ENCODE results near the gene KRTAP5-2.
"Not testable (repeated sequence)": the region's sequence is repeated elsewhere in the genome, so short reads cannot be mapped to it uniquely, and the experiment has no call there.

The KRTAP5-2 gene

GRCh38 chr11:1576825-1577224 is 21.3 kb downstream of the KRTAP5-2 start:
- Histone ChIP-seq H3K4me3 (ENCODE audit: low read depth, low read length, poor library complexity, severe bottlenecking) (no peak overlapping the region), H3F3A (ENCODE audit: insufficient read depth, low read length) (no peaks in the 10 kb centered on the region), H3K36me3 (ENCODE audit: insufficient read depth, low read length) (no peaks in the 10 kb centered on the region), H3K4me1 (ENCODE audit: insufficient read depth, low read length, severe bottlenecking) (peaks cover 8% of the 10 kb centered on the region), H3K9me2 (ENCODE audit: low read depth, low read length) (no peaks in the 10 kb centered on the region), H3K9me3 (ENCODE audit: low read length) (no peaks in the 10 kb centered on the region), H3K79me2 (ENCODE audit: insufficient read depth, low read length) (no peaks in the 10 kb centered on the region), H2AFZ (ENCODE audit: low read length) (no peak overlapping the region), H3K27me3 (ENCODE audit: insufficient read depth, low read length) (no peaks in the 10 kb centered on the region; the same call in 1 of the 2 replicates), H3K4me2 (ENCODE audit: low read length) (no peak overlapping the region), H4K20me1 (ENCODE audit: insufficient read depth, low read length) (no peaks in the 10 kb centered on the region), H3K27ac (ENCODE audit: low read depth, low read length, poor library complexity, severe bottlenecking) (no peak overlapping the region), H3K9ac (ENCODE audit: low read length) (no peak overlapping the region)
- no peak for TF ChIP-seq EZH2 (IDR thresholded peaks at IDR 0.05; ENCODE audit: borderline replicate concordance, low read length)
- TF ChIP-seq, protein P1, sequence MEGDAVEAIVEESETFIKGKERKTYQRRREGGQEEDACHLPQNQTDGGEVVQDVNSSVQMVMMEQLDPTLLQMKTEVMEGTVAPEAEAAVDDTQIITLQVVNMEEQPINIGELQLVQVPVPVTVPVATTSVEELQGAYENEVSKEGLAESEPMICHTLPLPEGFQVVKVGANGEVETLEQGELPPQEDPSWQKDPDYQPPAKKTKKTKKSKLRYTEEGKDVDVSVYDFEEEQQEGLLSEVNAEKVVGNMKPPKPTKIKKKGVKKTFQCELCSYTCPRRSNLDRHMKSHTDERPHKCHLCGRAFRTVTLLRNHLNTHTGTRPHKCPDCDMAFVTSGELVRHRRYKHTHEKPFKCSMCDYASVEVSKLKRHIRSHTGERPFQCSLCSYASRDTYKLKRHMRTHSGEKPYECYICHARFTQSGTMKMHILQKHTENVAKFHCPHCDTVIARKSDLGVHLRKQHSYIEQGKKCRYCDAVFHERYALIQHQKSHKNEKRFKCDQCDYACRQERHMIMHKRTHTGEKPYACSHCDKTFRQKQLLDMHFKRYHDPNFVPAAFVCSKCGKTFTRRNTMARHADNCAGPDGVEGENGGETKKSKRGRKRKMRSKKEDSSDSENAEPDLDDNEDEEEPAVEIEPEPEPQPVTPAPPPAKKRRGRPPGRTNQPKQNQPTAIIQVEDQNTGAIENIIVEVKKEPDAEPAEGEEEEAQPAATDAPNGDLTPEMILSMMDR (IDR thresholded peaks at IDR 0.05; ENCODE audit: low read length) = no peak

GRCh38 chr11:1575756-1576155 is 22.3 kb downstream of the KRTAP5-2 start:
- not testable (repeated sequence) for H3K9me3 ChIP-seq (ENCODE audit: low read length); H3K27ac ChIP-seq (ENCODE audit: low read depth, low read length, poor library complexity, severe bottlenecking); H3K4me2 ChIP-seq (ENCODE audit: low read length); H4K20me1 ChIP-seq (ENCODE audit: insufficient read depth, low read length); H3K4me1 ChIP-seq (ENCODE audit: insufficient read depth, low read length, severe bottlenecking); H3K4me3 ChIP-seq (ENCODE audit: low read depth, low read length, poor library complexity, severe bottlenecking); H3K9ac ChIP-seq (ENCODE audit: low read length); H3K79me2 ChIP-seq (ENCODE audit: insufficient read depth, low read length); H3K9me2 ChIP-seq (ENCODE audit: low read depth, low read length); H3F3A ChIP-seq (ENCODE audit: insufficient read depth, low read length); H3K27me3 ChIP-seq (ENCODE audit: insufficient read depth, low read length); H3K36me3 ChIP-seq (ENCODE audit: insufficient read depth, low read length); H2AFZ ChIP-seq (ENCODE audit: low read length)

- no peak for TF ChIP-seq EZH2 (IDR thresholded peaks at IDR 0.05; ENCODE audit: borderline replicate concordance, low read length)
- TF ChIP-seq, protein P1 (IDR thresholded peaks at IDR 0.05; ENCODE audit: low read length) = no peak
- Histone ChIP-seq H3K9ac (ENCODE audit: low read length) (no peak overlapping the region), H3K27ac (ENCODE audit: low read depth, low read length, poor library complexity, severe bottlenecking) (no peak overlapping the region), H3K79me2 (ENCODE audit: insufficient read depth, low read length) (no peaks in the 10 kb centered on the region), H3F3A (ENCODE audit: insufficient read depth, low read length) (no peaks in the 10 kb centered on the region), H3K27me3 (ENCODE audit: insufficient read depth, low read length) (no peaks in the 10 kb centered on the region; the same call in 1 of the 2 replicates), H2AFZ (ENCODE audit: low read length) (no peak overlapping the region), H3K4me3 (ENCODE audit: low read depth, low read length, poor library complexity, severe bottlenecking) (no peak overlapping the region), H4K20me1 (ENCODE audit: insufficient read depth, low read length) (no peaks in the 10 kb centered on the region), H3K9me2 (ENCODE audit: low read depth, low read length) (no peaks in the 10 kb centered on the region), H3K4me2 (ENCODE audit: low read length) (no peak overlapping the region), H3K36me3 (ENCODE audit: insufficient read depth, low read length) (no peaks in the 10 kb centered on the region), H3K4me1 (ENCODE audit: insufficient read depth, low read length, severe bottlenecking) (peaks cover 8% of the 10 kb centered on the region), H3K9me3 (ENCODE audit: low read length) (no peaks in the 10 kb centered on the region)
These were observed 23.2 kb downstream of the KRTAP5-2 start for GRCh38 chr11:1574933-1575242.

- Histone ChIP-seq H4K20me1 (ENCODE audit: insufficient read depth, low read length) (no peaks in the 10 kb centered on the region), H3K9me3 (ENCODE audit: low read length) (no peaks in the 10 kb centered on the region), H3K9ac (ENCODE audit: low read length) (no peak overlapping the region), H3K4me3 (ENCODE audit: low read depth, low read length, poor library complexity, severe bottlenecking) (peak overlapping the region; percentile 50), H3K9me2 (ENCODE audit: low read depth, low read length) (no peaks in the 10 kb centered on the region), H3F3A (ENCODE audit: insufficient read depth, low read length) (no peaks in the 10 kb centered on the region), H3K27ac (ENCODE audit: low read depth, low read length, poor library complexity, severe bottlenecking) (no peak overlapping the region), H3K27me3 (ENCODE audit: insufficient read depth, low read length) (peaks cover 2% of the 10 kb centered on the region; the same call in 1 of the 2 replicates), H3K79me2 (ENCODE audit: insufficient read depth, low read length) (no peaks in the 10 kb centered on the region), H3K36me3 (ENCODE audit: insufficient read depth, low read length) (no peaks in the 10 kb centered on the region), H2AFZ (ENCODE audit: low read length) (no peak overlapping the region), H3K4me2 (ENCODE audit: low read length) (peak overlapping the region; percentile 69), H3K4me1 (ENCODE audit: insufficient read depth, low read length, severe bottlenecking) (peaks cover 8% of the 10 kb centered on the region)
- TF ChIP-seq EZH2 (IDR thresholded peaks at IDR 0.05; ENCODE audit: borderline replicate concordance, low read length) = no peak
- TF ChIP-seq, protein P1 (IDR thresholded peaks at IDR 0.05; ENCODE audit: low read length) = peak; percentile 53
These were observed 23.7 kb downstream of the KRTAP5-2 start for GRCh38 chr11:1574238-1574932.

Measured in OCI-LY1 (cell line).